HG02840 (cell line): ENCODE data around the gene CBLL1.

Experiments
- ATAC-seq: cut with Tn5 transposase; IDR thresholded peaks from one replicate; pipeline ENCODE4 v1.9.1; 2021; ENCODE audit warnings: mild to moderate bottlenecking, moderate library complexity, moderate number of reproducible peaks; ENCODE audit not compliant: unreplicated experiment, low FRiP score

Gene CBLL1, protein sequence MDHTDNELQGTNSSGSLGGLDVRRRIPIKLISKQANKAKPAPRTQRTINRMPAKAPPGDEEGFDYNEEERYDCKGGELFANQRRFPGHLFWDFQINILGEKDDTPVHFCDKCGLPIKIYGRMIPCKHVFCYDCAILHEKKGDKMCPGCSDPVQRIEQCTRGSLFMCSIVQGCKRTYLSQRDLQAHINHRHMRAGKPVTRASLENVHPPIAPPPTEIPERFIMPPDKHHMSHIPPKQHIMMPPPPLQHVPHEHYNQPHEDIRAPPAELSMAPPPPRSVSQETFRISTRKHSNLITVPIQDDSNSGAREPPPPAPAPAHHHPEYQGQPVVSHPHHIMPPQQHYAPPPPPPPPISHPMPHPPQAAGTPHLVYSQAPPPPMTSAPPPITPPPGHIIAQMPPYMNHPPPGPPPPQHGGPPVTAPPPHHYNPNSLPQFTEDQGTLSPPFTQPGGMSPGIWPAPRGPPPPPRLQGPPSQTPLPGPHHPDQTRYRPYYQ

DNA sequence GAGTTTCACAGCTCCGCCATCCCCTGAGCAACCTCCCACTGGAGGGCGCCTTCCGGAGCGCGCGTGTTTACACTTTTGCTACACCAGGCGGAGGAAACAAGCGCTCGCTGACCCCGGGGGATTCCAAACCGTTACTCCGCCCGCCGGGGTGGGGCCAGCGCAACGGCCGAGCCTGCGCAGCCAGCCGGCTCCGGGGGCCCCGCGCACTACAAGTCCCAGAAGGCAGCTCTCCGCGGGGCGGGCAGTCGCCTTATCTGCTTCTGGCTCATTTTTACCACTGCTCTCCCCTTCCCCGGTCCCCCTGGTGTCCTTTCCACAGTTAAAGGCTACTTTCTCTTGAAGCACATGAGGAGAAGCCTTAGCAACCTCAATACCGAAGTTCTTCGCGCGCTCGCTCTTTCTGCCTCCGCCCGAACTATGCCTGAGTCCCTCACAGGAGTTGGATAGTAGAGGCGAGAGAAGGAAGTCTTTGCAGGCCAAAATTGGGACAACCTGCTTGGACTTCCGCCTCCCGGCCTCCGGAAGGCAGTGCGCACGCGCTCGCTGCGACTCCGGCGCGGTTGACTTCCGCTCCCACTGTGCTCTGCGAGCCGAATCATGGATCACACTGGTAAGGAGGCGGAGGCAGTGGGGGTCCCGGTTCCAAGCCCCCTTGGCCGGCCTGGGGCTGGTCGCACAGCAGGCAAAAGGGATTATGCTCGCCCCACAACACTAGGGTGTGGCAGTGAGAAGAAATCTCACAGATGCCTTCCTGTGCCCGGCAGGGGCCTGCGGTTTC lies at the start of gene CBLL1:
Gene CBLL1 (plus strand): TSS at position 576 of the 778 bp plus-strand sequence. CDS start 22 bp downstream, at position 598.
- ATAC-seq: peak; percentile 83

DNA sequence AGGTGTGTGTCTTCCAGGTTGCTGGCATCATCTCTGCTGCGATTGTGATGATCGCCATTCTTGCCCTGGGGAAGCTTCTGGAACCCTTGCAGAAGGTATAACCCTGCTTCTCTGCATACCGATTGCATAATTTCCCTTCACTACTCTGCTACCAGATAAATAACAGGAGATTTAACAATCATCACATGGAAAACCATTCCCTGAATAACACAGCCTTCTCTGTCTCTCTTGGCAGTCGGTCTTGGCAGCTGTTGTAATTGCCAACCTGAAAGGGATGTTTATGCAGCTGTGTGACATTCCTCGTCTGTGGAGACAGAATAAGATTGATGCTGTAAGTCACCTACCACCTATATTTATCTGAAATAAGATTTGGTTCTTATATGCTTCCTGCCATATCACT lies 49.6 kb upstream of the CBLL1 start:
- ATAC-seq: no peak

DNA sequence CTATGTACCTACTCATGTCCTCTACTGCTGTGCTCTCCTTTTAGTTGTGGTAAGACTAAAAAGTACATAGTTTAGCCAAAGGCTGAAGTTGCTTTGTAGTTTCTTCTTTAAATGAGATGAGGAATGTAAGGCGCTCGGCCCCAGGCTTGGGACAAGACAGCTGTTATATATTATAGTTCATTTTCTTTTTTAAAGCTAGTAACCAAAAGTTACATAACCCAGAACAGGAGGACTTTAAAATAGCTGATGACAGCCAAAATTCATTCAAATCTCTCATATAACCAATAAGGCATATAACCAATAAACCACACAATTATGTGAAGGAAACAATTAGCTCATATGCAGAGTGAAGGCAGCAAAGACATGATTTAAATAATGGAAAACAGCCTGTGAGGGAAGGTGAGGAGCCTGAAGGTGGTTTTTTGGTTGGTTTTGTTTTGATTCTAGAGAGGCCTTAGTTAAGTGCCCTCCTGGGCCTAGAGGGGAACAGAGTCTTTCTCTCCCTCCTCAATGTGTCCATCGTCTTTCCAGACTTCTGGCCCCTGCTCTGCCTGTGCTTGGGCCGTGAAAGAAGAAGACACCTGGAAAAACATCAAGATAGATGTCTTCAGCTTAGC lies 47.5 kb upstream of the CBLL1 start:
- no peak for ATAC-seq

DNA sequence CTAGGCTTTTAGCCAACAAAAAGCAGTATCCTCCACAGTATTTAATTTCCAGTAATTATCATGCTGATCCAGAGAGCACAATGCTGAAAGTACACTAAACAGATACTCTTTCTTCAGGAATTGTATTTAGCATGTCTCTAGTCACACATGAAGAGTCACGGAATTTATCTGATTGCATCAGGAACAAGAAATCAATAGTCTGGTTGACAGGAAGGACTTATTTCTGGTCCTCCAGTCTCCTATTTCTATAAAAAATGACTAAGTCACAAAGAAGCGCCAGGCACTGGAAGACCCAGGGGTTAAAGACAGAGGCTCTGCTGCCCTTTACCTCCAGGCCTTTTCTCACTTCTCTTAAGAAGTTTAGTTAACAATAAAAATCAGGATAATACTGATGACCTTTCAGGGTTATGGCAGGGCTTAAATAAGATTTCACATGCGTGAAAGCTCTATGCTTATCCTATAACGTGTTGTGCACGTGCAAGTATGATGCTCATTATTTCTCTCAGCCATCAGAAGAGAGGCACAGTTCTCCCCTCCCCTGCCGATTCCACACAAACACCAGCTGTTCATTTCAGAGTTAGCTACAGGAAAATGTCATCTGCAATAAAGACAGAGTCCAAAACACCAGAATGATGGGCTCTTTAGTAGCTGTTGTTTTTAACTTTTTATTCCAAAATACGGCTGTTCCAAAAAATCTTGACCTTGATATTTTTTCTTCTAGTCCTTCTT lies 46.5 kb upstream of the CBLL1 start:
- no peak for ATAC-seq

DNA sequence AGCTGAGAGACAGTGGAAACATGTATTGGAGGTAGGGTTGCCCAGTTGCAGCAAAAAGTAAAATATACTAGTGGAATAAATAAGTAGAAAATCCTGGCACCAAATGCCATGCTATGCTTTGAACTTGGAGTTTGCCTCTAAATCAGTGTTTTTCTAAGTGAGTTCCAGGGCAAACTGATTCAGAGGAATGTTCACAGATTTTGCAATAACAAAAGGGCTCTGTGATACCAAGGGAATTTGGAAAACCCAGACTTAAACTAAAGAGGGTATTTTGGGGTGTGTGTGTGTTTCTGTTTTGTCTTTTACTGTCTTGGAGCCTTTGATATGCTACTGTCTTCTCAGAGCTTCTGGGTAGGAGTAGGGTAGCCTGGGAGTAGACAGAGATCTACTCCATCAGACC lies 43.4 kb upstream of the CBLL1 start:
- ATAC-seq: no peak

DNA sequence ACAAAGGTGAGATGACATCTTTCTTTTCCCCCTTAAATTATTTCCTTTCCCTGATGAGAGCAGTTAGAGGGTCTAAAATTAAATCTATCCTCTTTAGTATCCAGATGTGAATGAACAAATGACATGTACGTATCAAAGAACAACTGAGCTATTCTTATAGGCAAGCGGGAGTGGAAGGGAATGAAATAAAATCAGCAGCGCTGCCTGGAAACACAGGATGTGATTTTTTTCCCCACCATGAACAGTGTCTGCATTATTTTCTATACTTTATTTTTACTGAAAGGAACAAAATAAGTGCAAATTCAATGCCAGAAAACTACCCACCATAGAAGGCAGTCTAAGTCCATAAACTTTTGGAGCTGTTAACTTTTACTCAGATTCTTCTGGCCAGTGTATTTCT lies 42.8 kb upstream of the CBLL1 start:
- ATAC-seq: no peak

DNA sequence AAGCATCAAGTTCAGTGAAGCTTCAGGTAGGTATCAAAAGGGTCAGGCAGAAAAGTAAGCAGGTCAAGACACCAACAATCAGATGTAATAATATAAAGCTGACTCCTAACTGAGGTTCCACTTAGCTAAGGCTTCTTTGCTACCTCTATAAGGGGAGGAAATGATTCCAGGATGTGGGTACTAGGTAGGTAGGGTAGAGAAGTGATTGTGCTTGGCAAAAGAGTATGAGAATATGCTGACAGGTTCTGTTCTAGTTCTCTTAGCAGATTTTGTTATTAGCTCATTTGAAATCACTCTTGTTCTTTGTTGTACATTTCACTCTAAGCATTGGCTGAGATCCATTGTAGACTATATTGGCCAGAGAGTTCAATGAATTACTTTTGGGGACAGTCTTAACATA lies 40.7 kb upstream of the CBLL1 start:
- ATAC-seq: no peak

DNA sequence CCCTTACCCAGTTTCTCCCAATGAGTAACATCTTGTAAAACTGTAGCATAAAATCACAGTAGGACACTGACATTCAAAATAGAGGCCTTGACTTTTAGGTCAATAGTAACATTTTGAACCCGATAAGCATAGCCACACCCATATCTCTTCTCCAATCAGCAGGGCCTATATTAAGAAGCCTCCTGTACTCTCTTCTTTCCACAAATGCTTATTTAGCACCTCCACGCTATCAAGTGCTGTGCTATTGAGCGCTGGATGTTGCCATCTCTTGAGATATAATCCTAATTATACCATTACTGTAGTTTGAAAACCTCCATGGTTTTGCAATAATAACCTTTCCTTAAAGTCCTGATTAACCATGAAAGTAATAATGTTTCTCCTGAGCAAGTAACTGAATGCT lies 40.1 kb upstream of the CBLL1 start:
- no peak for ATAC-seq

DNA sequence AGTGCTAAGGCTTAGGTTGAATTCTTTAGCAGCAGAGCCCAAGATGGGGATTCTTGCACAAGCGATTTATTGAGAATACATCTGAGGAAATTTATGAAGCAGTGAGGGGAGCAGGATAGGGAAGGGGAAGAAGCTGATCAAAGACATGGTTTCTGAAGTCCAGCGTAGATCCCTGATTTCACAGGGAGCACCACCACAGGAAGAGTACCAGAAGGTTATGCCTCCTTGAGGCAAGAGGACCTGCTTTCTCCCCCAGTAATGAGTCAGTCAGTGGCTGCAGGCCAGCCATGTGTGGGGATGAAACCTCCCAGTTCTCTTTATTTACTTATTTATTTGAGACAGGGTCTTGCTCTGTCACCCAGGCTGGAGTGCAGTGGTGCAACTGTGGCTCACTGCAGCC lies 35.0 kb upstream of the CBLL1 start:
- ATAC-seq: no peak

DNA sequence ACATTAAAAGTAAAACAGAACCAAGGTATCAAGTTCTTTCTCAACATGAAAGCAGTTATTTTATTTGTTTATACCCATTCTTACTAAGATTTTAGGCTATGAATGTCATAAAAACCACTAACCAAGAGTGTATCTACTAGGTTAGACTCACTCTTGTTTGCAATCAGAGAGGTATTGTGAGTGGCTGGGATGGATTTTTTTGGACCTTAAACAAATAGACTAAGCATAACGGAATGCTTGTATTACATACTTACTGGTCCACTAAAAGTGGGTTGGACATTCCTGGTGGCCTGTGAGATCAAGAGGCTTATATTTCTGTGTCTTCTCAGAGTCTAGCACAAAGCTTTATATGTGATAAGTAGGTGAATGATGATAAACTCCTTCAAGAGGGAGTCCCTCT lies 32.6 kb upstream of the CBLL1 start:
- no peak for ATAC-seq

DNA sequence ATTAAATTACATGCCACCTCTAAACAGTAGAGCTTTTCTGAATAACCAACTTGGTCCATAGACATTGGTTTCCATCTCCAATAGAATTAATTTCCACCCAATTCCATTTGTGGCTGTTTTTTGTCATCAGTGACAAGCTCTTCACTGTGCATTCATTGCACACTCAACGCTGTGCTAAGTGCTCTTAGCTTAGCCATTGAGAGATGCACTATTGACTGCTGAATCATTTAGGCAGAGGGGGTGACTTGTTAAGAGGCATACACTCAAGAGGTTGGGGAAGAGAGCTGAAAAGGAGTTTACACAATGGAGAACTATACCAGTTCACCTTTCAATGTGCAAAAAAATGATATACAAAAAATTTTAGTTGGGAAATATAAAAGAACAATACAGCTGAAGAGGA lies 31.9 kb upstream of the CBLL1 start:
- no peak for ATAC-seq

DNA sequence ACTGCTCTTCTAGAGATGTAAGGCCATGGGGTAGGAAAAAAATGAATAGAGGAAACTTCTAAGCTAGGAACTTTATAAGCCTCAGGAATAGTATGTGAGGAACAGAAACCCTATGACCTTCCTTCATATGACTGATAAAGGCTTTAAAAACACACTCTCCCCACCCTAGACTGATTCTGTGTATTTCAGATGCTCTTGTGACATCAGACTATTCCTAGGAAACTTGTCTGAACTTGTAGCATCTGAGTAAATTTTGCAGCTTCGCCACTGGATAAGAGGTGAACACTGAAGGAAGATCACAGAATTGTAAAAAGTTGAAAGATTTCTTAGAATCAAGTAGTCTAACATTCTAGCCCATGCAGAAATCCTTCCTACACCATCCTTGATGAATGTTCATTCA lies 31.0 kb upstream of the CBLL1 start:
- ATAC-seq: no peak

DNA sequence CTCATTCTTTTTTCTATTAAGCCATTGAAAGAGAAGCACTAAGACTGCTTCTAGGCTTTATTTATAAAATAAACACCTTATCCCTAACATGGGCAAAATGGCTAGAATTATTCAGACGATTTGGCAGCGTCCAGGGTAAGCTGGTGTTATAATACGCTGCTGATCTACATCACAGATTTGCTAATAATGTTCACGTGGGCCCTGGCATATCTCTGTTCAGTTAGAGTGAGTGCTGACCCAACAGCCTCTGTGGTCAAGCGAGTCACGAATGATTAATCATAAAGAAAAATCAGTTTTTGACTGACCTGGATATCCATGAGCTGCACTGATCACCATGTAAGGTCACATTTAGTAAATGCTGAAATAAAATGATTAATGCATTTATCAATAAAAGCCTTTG lies 28.4 kb upstream of the CBLL1 start:
- no peak for ATAC-seq

DNA sequence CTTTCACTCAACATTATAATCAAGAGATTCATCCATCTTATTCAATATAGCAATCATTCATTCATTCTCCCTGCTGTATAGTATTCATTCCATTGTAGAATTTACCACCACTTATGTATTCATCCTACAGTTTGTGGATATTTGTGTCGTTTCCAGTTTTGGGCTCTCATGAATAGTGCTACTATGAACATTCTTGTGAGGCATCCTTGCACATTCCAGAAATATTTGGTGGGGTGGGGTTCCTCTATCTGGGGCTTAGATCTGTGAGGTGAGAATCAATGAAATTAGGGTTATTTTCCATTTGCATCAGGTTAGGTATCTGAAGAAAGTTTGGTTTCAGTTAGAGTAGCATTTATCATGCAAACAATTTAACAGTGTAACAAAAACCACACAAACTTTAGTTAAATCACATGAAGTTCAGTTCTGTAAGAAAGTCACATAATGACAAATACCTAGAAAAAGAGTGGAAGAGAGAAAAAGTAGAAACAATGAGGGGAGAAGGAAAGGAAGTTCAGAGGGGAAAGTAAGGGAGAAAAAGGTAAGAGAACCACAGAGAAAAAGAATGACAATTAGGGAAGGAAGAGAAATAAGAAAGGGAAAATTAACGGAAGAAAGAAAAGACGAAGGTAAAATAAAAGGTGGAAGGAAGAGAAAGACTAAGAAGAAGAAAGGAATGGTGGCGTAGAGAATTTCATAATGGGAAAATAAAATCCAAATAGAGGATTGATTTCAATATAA lies 25.3 kb upstream of the CBLL1 start:
- ATAC-seq: no peak

DNA sequence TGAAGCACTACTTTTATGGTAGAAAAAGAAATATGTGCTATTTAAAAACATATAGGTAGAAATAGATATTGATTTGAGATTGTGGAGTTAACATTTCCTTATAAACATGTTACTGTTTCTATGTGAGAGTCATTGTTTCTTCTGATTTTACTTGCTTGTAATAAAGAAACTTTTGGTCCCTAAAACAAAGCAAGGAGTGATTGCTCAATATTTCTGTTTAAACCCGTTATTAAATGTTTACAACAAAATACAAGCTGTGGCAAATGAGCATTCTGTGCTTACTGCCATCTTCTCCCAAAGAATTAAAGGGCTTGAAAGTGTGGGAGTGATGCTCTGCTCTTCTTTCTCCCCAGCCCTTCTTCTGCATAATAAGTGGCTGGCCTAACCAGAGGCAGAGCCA lies 22.7 kb upstream of the CBLL1 start:
- no peak for ATAC-seq

DNA sequence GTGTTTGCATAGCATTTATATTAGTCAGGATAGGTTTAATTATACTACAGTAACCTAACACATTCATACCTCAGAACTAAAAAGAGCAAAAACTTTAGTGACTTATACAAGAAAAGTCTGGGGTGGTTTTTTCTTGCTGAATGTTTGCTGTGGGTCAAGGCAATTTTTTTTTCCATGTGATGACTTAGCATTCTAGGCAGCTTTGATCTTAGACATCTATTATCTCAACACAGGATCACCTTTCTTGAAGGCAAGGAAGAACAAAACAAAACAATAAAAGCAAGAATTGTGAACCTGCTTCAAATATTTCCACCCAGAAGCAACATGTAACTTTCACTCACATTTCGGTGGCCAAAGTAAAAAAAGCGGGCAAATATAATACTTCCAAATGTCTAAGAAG lies 20.7 kb upstream of the CBLL1 start:
- no peak for ATAC-seq

DNA sequence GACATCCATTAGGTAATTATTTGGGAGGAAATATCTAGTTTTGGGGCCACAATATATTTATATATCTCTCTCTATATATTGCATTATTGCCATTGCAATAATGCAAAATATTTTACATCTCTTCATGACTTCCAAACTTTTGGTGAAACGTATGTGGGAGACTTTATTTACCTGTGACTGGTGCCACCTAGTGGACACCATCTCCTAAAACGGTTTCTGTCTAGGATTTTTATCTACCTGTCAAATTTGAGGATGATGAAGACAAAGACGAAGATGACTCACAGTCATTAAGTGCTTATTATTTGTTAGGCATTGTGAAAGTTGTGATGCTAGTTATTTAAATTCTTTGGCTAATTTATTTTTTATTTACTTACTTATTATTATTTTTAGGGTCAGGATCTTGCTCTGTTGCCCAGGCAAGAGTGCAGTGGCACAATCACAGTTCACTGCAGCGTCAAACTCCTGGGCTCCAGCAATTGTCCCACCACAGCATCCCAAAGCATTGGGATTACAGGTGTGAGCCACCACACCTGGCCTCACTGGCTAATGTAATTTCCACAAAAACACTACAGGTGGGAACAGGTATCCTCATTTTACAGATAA lies 18.7 kb upstream of the CBLL1 start:
- ATAC-seq: no peak

DNA sequence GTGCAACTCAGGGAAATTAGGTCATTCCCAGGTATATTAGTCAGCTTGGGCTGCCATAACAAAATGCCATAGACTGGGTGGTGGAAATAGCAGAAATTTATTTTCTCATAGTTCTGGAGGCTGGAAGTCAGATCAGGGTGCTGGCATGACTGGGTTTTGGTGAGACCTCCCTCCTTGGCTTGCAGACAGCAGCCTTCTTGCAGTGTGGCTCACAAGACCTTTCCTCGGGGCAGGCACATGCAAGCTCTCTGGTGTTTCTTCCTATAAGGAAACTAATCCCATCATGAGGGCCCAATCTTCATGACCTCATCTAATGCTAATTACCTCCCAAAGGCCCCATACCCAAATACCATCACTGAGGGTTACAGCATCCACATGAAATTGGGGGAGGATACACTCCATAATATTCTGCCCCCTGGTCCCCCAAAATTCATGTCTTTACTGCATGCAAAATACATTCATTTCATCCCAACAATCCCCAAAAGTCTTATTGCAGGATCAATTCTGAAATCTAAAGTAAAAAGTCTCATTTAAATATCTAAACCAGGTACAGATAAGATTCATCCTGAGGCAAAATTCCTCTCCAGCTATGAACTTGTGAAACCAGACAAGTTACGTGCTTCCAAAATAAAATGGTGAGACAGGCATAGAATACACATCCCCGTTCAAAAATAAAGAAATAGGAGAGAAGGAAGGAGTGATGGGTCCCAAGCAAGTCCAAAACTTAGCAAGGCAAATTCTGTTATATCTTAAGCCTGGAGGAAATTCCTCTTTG lies 17.4 kb upstream of the CBLL1 start:
- ATAC-seq: no peak

DNA sequence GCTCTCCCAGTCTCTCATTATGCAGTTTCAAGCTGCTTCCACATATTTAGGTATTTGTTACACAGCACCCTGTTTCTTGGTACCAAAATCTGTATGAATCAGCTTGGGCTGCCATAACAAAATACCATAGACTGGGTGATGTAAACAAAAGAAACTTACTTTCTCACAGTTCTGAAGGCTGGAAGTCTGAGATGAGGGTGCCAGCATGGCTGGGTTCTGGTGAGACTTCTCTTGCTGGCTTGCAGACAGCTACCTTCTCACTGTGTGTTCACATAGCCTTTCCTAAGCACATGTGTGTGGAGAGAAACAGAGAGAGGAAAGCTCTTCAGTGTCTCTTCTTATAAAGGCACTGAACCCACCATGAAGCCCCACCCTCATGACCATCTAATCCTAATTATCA lies 15.7 kb upstream of the CBLL1 start:
- no peak for ATAC-seq
